ENCODE results near the gene VRK3. TPM values are rescaled to one million over a fixed set of nuclear protein-coding genes. Genes with fewer than 3 reads are reported as not detected.

The VRK3 gene
- polyA plus RNA-seq, 1 donor from 2014 or later: 47.3 TPM

- H3K79me2 ChIP-seq (replicated peaks; ENCODE audit: insufficient read depth, low read length): no peaks in the 10 kb centered on the region
These were observed 72.7 kb downstream of the VRK3 start for GRCh38 chr19:49952479-49952836.

DNA sequence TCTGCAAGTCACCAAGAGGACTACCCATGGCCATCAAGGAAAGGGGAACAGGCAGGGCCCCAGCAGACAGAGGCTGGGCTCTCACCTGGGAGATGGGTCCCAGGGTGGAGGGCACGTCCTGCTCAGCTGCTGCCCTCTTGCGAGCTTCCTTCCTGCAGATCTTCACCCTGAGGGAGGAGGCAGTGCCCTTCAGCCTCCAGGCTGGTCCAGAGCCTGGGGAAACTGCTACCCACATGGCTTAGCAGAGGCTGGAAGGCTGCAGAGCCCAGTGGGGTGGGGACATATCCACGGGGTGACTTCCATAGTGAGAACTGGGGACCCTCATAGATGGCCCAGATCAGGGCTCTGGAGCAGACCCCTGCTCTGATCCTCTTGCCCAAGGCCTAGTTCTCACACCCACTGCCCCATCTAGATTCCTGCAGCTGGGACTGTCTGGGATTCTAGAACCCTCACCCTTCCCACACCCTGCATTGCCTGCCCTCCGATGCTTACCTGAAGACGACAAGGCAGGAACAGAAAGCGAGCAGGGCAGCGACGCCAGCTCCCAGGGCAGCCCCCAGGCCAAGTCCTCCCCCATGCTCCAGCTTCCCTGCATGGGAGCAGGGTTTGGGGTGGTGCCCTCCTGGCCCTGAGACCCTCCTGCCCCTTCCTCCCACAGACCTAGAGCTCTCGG is 73.2 kb downstream of the VRK3 start:
- no peaks in the 10 kb centered on the region for H3K79me2 ChIP-seq (replicated peaks; ENCODE audit: insufficient read depth, low read length)
- H3F3A ChIP-seq (ENCODE audit: insufficient read depth, low read length, poor library complexity, severe bottlenecking): no peaks in the 10 kb centered on the region
- no peaks in the 10 kb centered on the region for H3K9me2 ChIP-seq (ENCODE audit: insufficient read depth, low read length)
- H2AFZ ChIP-seq (ENCODE audit: low read depth, low read length): no peak overlapping the region
- no peak overlapping the region for H3K27ac ChIP-seq (ENCODE audit: low read length)
- no peaks in the 10 kb centered on the region for H3K9me3 ChIP-seq (ENCODE audit: low read length)
- H3K4me2 ChIP-seq (ENCODE audit: low read length): no peak overlapping the region
- H3K4me3 ChIP-seq (ENCODE audit: low read length): no peak overlapping the region
- no peaks in the 10 kb centered on the region for H4K20me1 ChIP-seq (ENCODE audit: insufficient read depth)
- TF ChIP-seq SMC3 (conservative IDR thresholded peaks at IDR 0.05; ENCODE audit: poor library complexity): no peak
- TF ChIP-seq TAF1 (IDR thresholded peaks at IDR 0.05; ENCODE audit: low read depth): no peak
- TF ChIP-seq RAD21 (conservative IDR thresholded peaks at IDR 0.05): no peak
- TF ChIP-seq MXI1 (conservative IDR thresholded peaks at IDR 0.05; ENCODE audit: poor library complexity, severe bottlenecking): no peak
- no peak for TF ChIP-seq POLR2AphosphoS5 (IDR thresholded peaks at IDR 0.05)
- TF ChIP-seq, protein P1, sequence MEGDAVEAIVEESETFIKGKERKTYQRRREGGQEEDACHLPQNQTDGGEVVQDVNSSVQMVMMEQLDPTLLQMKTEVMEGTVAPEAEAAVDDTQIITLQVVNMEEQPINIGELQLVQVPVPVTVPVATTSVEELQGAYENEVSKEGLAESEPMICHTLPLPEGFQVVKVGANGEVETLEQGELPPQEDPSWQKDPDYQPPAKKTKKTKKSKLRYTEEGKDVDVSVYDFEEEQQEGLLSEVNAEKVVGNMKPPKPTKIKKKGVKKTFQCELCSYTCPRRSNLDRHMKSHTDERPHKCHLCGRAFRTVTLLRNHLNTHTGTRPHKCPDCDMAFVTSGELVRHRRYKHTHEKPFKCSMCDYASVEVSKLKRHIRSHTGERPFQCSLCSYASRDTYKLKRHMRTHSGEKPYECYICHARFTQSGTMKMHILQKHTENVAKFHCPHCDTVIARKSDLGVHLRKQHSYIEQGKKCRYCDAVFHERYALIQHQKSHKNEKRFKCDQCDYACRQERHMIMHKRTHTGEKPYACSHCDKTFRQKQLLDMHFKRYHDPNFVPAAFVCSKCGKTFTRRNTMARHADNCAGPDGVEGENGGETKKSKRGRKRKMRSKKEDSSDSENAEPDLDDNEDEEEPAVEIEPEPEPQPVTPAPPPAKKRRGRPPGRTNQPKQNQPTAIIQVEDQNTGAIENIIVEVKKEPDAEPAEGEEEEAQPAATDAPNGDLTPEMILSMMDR (IDR thresholded peaks at IDR 0.05; ENCODE audit: poor library complexity, severe bottlenecking): no peak
- TF ChIP-seq, protein P2, sequence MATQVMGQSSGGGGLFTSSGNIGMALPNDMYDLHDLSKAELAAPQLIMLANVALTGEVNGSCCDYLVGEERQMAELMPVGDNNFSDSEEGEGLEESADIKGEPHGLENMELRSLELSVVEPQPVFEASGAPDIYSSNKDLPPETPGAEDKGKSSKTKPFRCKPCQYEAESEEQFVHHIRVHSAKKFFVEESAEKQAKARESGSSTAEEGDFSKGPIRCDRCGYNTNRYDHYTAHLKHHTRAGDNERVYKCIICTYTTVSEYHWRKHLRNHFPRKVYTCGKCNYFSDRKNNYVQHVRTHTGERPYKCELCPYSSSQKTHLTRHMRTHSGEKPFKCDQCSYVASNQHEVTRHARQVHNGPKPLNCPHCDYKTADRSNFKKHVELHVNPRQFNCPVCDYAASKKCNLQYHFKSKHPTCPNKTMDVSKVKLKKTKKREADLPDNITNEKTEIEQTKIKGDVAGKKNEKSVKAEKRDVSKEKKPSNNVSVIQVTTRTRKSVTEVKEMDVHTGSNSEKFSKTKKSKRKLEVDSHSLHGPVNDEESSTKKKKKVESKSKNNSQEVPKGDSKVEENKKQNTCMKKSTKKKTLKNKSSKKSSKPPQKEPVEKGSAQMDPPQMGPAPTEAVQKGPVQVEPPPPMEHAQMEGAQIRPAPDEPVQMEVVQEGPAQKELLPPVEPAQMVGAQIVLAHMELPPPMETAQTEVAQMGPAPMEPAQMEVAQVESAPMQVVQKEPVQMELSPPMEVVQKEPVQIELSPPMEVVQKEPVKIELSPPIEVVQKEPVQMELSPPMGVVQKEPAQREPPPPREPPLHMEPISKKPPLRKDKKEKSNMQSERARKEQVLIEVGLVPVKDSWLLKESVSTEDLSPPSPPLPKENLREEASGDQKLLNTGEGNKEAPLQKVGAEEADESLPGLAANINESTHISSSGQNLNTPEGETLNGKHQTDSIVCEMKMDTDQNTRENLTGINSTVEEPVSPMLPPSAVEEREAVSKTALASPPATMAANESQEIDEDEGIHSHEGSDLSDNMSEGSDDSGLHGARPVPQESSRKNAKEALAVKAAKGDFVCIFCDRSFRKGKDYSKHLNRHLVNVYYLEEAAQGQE (IDR thresholded peaks at IDR 0.05; ENCODE audit: borderline replicate concordance): no peak
- TF ChIP-seq EP300 (conservative IDR thresholded peaks at IDR 0.05; ENCODE audit: poor library complexity, severe bottlenecking): no peak
- no peak for TF ChIP-seq EZH2 (IDR thresholded peaks at IDR 0.05; ENCODE audit: borderline replicate concordance, insufficient read depth, low read length, poor library complexity, severe bottlenecking)
- H3K27me3 ChIP-seq (ENCODE audit: insufficient read depth, low read depth, low read length): no peaks in the 10 kb centered on the region
- no peak overlapping the region for H3K9ac ChIP-seq (ENCODE audit: low read length)
- H3K36me3 ChIP-seq (ENCODE audit: insufficient read depth, low read length): no peaks in the 10 kb centered on the region

More at GRCh38 chr19:49952479-49952836, 72.7 kb downstream of the VRK3 start:
- Histone ChIP-seq H3F3A (ENCODE audit: insufficient read depth, low read length, poor library complexity, severe bottlenecking) (no peaks in the 10 kb centered on the region), H3K4me2 (ENCODE audit: low read length) (no peak overlapping the region), H3K9me3 (ENCODE audit: low read length) (no peaks in the 10 kb centered on the region), H3K36me3 (ENCODE audit: insufficient read depth, low read length) (no peaks in the 10 kb centered on the region), H3K27ac (ENCODE audit: low read length) (no peak overlapping the region), H3K9ac (ENCODE audit: low read length) (no peak overlapping the region), H3K27me3 (ENCODE audit: insufficient read depth, low read depth, low read length) (no peaks in the 10 kb centered on the region), H3K4me3 (ENCODE audit: low read length) (no peak overlapping the region), H2AFZ (ENCODE audit: low read depth, low read length) (no peak overlapping the region), H3K9me2 (ENCODE audit: insufficient read depth, low read length) (no peaks in the 10 kb centered on the region), H4K20me1 (ENCODE audit: insufficient read depth) (no peaks in the 10 kb centered on the region)
- TF ChIP-seq, protein P1 (IDR thresholded peaks at IDR 0.05; ENCODE audit: poor library complexity, severe bottlenecking): no peak
- no peak for TF ChIP-seq SMC3 (conservative IDR thresholded peaks at IDR 0.05; ENCODE audit: poor library complexity)
- no peak for TF ChIP-seq EZH2 (IDR thresholded peaks at IDR 0.05; ENCODE audit: borderline replicate concordance, insufficient read depth, low read length, poor library complexity, severe bottlenecking)
- no peak for TF ChIP-seq RAD21 (conservative IDR thresholded peaks at IDR 0.05)

Data from neural cell (in vitro differentiated cells).